ENCODE data around the gene P2RX6.
"Not testable (repeated sequence)": the region's sequence is repeated elsewhere in the genome, so short reads cannot be mapped to it uniquely, and the experiment has no call there.

Gene P2RX6

DNA sequence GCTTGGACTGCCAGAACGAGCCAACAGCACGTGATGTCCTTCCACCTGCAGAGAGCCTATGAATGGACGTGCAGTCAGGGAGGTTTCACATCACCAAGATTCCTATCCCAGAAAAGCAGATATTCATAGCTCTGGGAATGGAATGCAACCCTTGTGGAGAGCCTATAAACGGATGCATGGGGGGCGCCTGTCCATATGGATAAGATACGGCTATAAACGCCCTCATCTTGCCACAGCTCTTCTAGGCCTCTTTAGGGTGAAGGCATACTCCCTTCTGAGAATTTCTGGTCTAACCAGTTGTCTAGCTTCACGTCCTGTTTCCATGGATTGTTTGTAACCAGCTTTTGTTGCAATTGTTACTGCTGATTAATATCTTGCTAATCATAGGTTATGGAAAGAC lies 56.8 kb downstream of the P2RX6 start:
- DNase-seq (ENCODE audit: low read depth, low spot score); H3K27me3 ChIP-seq (ENCODE audit: control insufficient read depth, insufficient read depth, low read length); H3K9me3 ChIP-seq (ENCODE audit: control insufficient read depth, insufficient read depth, low read length); H3K36me3 ChIP-seq (ENCODE audit: control insufficient read depth, insufficient read depth, low read length); H3K4me3 ChIP-seq (ENCODE audit: low read length); H3K4me1 ChIP-seq (ENCODE audit: control insufficient read depth, insufficient read depth, low read length); H3K27ac ChIP-seq (ENCODE audit: low read length): not testable (repeated sequence)
- no CpG with 5 or more reads among the region's 8 CpGs for WGBS (ENCODE audit: insufficient coverage, insufficient read length)

DNA sequence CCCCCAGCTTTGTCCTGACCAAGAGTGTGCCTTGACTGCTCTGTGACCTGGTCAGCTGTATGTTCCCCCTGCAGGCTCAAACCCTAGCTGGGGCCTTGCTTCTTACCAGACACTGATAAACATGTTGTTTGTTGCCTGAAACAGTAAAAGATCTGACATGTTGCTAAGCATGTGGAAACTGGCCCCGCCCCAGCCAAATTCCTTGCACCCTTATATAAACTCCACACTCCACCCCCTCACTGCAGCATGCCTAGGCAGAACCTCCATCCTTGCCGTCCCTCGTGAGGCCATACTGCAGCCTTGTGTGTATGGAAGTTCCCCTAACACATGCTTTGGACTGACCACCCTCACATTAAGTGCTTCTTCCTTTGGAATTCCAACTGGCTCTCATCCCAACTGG lies 58.1 kb downstream of the P2RX6 start:
- no peaks in the 10 kb centered on the region for H3K27me3 ChIP-seq (ENCODE audit: control insufficient read depth, insufficient read depth, low read length)
- no peaks in the 10 kb centered on the region for H3K9me3 ChIP-seq (ENCODE audit: control insufficient read depth, insufficient read depth, low read length)
- DNase-seq (ENCODE audit: low read depth, low spot score): no peak
- H3K27ac ChIP-seq (ENCODE audit: low read length): no peak overlapping the region
- no peaks in the 10 kb centered on the region for H3K4me1 ChIP-seq (ENCODE audit: control insufficient read depth, insufficient read depth, low read length)
- no peak overlapping the region for H3K4me3 ChIP-seq (ENCODE audit: low read length)
- H3K36me3 ChIP-seq (ENCODE audit: control insufficient read depth, insufficient read depth, low read length): no peaks in the 10 kb centered on the region
- WGBS (ENCODE audit: insufficient coverage, insufficient read length): no CpG with 5 or more reads among the region's 3 CpGs

DNA sequence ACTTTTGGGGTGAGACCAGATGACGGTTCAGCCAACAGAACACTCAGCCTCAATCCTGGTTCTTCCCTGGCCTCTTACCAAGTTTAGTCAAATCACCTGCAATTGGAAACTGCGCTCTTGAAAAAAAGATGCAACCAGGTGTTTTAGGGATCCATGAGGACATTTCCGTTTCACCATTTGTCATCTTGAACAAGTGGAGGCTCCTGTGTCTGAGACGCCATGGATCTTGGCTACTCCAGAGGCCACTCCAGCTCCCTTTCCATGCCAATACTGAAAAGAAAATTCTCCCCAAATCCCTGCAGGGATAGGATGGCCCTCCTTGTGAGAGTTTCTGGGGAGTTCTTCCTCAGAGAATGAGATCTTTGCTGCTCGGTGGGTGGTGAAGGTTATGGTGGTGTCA lies 58.5 kb downstream of the P2RX6 start:
- WGBS (ENCODE audit: insufficient coverage, insufficient read length): no CpG with 5 or more reads among the region's 5 CpGs
- Histone ChIP-seq H3K4me3 (ENCODE audit: low read length) (no peak overlapping the region), H3K4me1 (ENCODE audit: control insufficient read depth, insufficient read depth, low read length) (no peaks in the 10 kb centered on the region), H3K27me3 (ENCODE audit: control insufficient read depth, insufficient read depth, low read length) (no peaks in the 10 kb centered on the region), H3K36me3 (ENCODE audit: control insufficient read depth, insufficient read depth, low read length) (no peaks in the 10 kb centered on the region), H3K27ac (ENCODE audit: low read length) (no peak overlapping the region), H3K9me3 (ENCODE audit: control insufficient read depth, insufficient read depth, low read length) (no peaks in the 10 kb centered on the region)
- no peak for DNase-seq (ENCODE audit: low read depth, low spot score)

DNA sequence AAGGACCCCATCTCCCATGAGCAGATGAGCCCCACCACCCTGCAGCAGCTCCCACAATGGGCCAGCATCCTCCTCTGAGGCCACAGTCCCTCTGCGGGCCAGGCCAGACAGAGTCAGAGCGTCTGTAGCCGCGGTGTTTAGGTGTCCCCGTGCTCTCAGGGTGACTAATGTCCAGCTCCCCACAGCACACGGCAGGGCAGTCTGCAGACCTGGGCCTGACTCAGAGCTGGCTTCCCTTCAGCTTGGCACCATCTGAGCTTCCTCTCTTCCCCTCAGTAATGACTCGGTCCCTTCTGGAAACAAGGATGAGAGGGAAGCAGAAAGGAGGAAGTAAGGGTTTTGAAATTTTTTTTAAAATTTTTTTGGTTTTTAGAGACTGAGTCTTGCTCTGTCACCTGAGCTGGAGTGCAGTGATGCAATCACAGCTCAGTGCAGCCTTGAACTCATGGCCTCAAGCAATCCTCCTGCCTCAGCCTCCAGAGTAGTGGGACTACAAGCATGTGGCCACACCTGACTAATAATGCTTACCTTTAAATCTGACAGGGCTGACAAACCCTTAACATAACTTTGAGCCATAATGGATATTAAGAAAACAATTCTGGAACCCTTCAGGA lies 59.2 kb downstream of the P2RX6 start:
- no peak for DNase-seq (ENCODE audit: low read depth, low spot score)
- Histone ChIP-seq H3K27ac (ENCODE audit: low read length) (no peak overlapping the region), H3K4me1 (ENCODE audit: control insufficient read depth, insufficient read depth, low read length) (no peaks in the 10 kb centered on the region), H3K4me3 (ENCODE audit: low read length) (no peak overlapping the region), H3K9me3 (ENCODE audit: control insufficient read depth, insufficient read depth, low read length) (no peaks in the 10 kb centered on the region), H3K27me3 (ENCODE audit: control insufficient read depth, insufficient read depth, low read length) (no peaks in the 10 kb centered on the region), H3K36me3 (ENCODE audit: control insufficient read depth, insufficient read depth, low read length) (no peaks in the 10 kb centered on the region)
- no CpG with 5 or more reads among the region's 7 CpGs for WGBS (ENCODE audit: insufficient coverage, insufficient read length)

DNA sequence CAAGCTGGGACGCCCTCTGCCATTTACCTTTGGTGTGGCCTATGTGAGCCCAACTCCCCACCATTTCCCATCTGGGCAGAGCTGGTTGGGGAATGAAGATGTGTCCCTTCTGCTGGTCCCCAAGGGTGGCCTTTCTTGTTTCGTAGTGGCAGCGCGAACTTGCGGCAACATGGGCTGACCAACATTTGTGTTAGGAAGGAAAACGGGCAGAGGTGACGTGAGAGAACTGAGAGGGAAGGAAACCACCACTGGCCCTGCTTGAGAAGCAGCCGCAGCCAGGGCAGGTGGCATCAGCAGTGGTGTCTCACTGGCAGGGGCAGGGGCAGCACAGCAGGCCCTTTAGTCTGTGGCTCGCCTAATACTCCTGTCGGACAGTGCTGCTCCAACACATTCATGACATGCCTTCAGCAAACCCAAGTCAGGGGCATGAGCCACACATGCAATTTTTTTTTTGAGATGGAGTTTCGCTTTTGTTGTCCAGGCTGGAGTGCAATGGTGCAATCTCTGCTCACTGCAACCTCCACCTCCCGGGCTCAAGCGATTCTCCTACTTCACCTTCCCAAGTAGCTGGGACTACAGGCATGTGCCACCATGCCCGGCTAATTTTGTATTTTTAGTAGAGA lies 60.7 kb downstream of the P2RX6 start:
- H3K9me3 ChIP-seq (ENCODE audit: control insufficient read depth, insufficient read depth, low read length): no peaks in the 10 kb centered on the region
- no peaks in the 10 kb centered on the region for H3K4me1 ChIP-seq (ENCODE audit: control insufficient read depth, insufficient read depth, low read length)
- H3K27me3 ChIP-seq (ENCODE audit: control insufficient read depth, insufficient read depth, low read length): no peaks in the 10 kb centered on the region
- H3K27ac ChIP-seq (ENCODE audit: low read length): no peak overlapping the region
- DNase-seq (ENCODE audit: low read depth, low spot score): no peak
- no peak overlapping the region for H3K4me3 ChIP-seq (ENCODE audit: low read length)
- no peaks in the 10 kb centered on the region for H3K36me3 ChIP-seq (ENCODE audit: control insufficient read depth, insufficient read depth, low read length)
- no CpG with 5 or more reads among the region's 14 CpGs for WGBS (ENCODE audit: insufficient coverage, insufficient read length)

DNA sequence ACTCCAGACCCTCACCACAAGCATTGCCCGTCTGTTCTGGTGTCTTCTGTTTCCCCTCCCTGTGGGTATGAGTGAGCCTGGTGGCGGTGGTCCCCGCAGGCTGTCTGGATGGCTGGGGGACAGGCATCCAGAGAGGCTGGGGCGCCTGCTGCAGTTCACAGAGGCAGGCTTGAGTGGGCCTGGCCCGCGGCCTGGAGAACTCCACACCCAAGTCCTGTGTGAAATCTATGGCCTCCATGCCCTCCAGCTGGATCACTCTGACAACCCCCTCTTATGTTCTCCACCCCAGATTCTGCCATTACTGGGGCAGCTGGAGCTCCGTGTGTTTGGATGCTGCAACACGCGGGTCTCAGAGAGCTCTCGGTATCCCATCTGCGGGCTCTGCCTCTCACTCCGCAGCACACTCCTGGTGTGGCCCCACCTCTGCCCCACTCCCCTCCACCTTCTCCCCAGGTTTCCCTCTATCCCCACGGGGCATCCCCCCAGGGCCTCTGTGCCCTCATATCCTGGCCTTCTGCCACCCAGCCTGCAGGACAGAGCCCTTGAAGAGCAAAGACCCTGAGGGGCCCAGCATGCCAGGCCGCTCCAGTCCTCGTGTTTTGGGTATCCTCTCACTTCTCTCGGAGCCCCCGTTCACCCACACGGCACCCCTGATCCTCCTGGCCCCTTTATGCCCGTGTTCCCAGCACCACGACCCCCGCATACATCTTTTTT lies 62.1 kb downstream of the P2RX6 start:
- H3K27ac ChIP-seq (ENCODE audit: low read length): no peak overlapping the region
- H3K4me3 ChIP-seq (ENCODE audit: low read length): no peak overlapping the region
- no peaks in the 10 kb centered on the region for H3K27me3 ChIP-seq (ENCODE audit: control insufficient read depth, insufficient read depth, low read length)
- no peak for DNase-seq (ENCODE audit: low read depth, low spot score)
- H3K9me3 ChIP-seq (ENCODE audit: control insufficient read depth, insufficient read depth, low read length): no peaks in the 10 kb centered on the region
- WGBS (ENCODE audit: insufficient coverage, insufficient read length): no CpG with 5 or more reads among the region's 21 CpGs
- no peaks in the 10 kb centered on the region for H3K4me1 ChIP-seq (ENCODE audit: control insufficient read depth, insufficient read depth, low read length)
- H3K36me3 ChIP-seq (ENCODE audit: control insufficient read depth, insufficient read depth, low read length): no peaks in the 10 kb centered on the region

All from iPS DF 6.9 (cell line).